Measurements from ENCODE around the gene CD47. TPM values are rescaled to one million over a fixed set of nuclear protein-coding genes. Genes with fewer than 3 reads are reported as not detected.

Gene CD47
- polyA plus RNA-seq, 1 of the 3 experiments (the other 2 are of a cell fraction), result 19.6 TPM

GRCh38 chr3:108127301-108127988 lies 36.6 kb upstream of the CD47 start:
- CTCF ChIA-PET, result no interaction called here
- no peak overlapping the region for H3K9ac ChIP-seq
- no peaks in the 10 kb centered on the region for H3K9me2 ChIP-seq
- no peaks in the 10 kb centered on the region for H3K27me3 ChIP-seq (ENCODE audit: insufficient read depth)
- H4K20me1 ChIP-seq (ENCODE audit: insufficient read depth), result no peaks in the 10 kb centered on the region
- 86% methylated on average over 9 of the region's 9 CpGs for WGBS (ENCODE audit: low lambda C conversion rate)
- TF ChIP-seq, protein P1, sequence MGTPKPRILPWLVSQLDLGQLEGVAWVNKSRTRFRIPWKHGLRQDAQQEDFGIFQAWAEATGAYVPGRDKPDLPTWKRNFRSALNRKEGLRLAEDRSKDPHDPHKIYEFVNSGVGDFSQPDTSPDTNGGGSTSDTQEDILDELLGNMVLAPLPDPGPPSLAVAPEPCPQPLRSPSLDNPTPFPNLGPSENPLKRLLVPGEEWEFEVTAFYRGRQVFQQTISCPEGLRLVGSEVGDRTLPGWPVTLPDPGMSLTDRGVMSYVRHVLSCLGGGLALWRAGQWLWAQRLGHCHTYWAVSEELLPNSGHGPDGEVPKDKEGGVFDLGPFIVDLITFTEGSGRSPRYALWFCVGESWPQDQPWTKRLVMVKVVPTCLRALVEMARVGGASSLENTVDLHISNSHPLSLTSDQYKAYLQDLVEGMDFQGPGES (IDR thresholded peaks at IDR 0.05; ENCODE audit: low read depth, low read length), result no peak
- no peak for TF ChIP-seq RXRA (IDR thresholded peaks at IDR 0.05; ENCODE audit: borderline replicate concordance, low read depth)
- TF ChIP-seq, protein P2, sequence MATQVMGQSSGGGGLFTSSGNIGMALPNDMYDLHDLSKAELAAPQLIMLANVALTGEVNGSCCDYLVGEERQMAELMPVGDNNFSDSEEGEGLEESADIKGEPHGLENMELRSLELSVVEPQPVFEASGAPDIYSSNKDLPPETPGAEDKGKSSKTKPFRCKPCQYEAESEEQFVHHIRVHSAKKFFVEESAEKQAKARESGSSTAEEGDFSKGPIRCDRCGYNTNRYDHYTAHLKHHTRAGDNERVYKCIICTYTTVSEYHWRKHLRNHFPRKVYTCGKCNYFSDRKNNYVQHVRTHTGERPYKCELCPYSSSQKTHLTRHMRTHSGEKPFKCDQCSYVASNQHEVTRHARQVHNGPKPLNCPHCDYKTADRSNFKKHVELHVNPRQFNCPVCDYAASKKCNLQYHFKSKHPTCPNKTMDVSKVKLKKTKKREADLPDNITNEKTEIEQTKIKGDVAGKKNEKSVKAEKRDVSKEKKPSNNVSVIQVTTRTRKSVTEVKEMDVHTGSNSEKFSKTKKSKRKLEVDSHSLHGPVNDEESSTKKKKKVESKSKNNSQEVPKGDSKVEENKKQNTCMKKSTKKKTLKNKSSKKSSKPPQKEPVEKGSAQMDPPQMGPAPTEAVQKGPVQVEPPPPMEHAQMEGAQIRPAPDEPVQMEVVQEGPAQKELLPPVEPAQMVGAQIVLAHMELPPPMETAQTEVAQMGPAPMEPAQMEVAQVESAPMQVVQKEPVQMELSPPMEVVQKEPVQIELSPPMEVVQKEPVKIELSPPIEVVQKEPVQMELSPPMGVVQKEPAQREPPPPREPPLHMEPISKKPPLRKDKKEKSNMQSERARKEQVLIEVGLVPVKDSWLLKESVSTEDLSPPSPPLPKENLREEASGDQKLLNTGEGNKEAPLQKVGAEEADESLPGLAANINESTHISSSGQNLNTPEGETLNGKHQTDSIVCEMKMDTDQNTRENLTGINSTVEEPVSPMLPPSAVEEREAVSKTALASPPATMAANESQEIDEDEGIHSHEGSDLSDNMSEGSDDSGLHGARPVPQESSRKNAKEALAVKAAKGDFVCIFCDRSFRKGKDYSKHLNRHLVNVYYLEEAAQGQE (IDR thresholded peaks at IDR 0.05; ENCODE audit: low read depth, low read length), result no peak
- no peak for TF ChIP-seq FOXM1 (IDR thresholded peaks at IDR 0.05; ENCODE audit: low read depth)
- TF ChIP-seq JUND (IDR thresholded peaks at IDR 0.05), result no peak
- TF ChIP-seq, protein P3, sequence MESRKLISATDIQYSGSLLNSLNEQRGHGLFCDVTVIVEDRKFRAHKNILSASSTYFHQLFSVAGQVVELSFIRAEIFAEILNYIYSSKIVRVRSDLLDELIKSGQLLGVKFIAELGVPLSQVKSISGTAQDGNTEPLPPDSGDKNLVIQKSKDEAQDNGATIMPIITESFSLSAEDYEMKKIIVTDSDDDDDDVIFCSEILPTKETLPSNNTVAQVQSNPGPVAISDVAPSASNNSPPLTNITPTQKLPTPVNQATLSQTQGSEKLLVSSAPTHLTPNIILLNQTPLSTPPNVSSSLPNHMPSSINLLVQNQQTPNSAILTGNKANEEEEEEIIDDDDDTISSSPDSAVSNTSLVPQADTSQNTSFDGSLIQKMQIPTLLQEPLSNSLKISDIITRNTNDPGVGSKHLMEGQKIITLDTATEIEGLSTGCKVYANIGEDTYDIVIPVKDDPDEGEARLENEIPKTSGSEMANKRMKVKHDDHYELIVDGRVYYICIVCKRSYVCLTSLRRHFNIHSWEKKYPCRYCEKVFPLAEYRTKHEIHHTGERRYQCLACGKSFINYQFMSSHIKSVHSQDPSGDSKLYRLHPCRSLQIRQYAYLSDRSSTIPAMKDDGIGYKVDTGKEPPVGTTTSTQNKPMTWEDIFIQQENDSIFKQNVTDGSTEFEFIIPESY (IDR thresholded peaks at IDR 0.05; ENCODE audit: borderline replicate concordance, low read depth), result no peak
- no peak for TF ChIP-seq FOSL2 (IDR thresholded peaks at IDR 0.05; ENCODE audit: borderline replicate concordance, low read depth)
- no peak for TF ChIP-seq PBX3 (IDR thresholded peaks at IDR 0.05)
- TF ChIP-seq EZH2phosphoT487 (IDR thresholded peaks at IDR 0.05; ENCODE audit: borderline replicate concordance, low read depth), result no peak
- no peak for TF ChIP-seq TAF1 (IDR thresholded peaks at IDR 0.05; ENCODE audit: borderline replicate concordance, low read depth, low read length)
- TF ChIP-seq GATA2 (CRISPR knock-in tag; IDR thresholded peaks at IDR 0.05), result no peak
- no peak for TF ChIP-seq ELF1 (IDR thresholded peaks at IDR 0.05)
- no peak for TF ChIP-seq NFIC (IDR thresholded peaks at IDR 0.05; ENCODE audit: borderline replicate concordance)
- TF ChIP-seq RCOR1 (IDR thresholded peaks at IDR 0.05; ENCODE audit: low read length), result no peak
- no peak for TF ChIP-seq TEAD4 (IDR thresholded peaks at IDR 0.05; ENCODE audit: borderline replicate concordance, insufficient read depth)
- TF ChIP-seq USF1 (IDR thresholded peaks at IDR 0.05; ENCODE audit: borderline replicate concordance, low read depth), result no peak
- no peak for TF ChIP-seq SIN3A (IDR thresholded peaks at IDR 0.05; ENCODE audit: borderline replicate concordance, low read depth, low read length)
- TF ChIP-seq FOXJ3 (CRISPR knock-in tag; IDR thresholded peaks at IDR 0.05), result no peak
- no peak for TF ChIP-seq MXI1 (IDR thresholded peaks at IDR 0.05; ENCODE audit: low read depth, low read length)
- peaks cover 4 to 22% of the 10 kb centered on the region in 2 experiments; a peak in 3 of 4 replicates for H3K4me1 ChIP-seq (ENCODE audit: control insufficient read depth in 1 of 2, insufficient read depth in 2 of 2, low read depth in 1 of 2, low read length in 1 of 2)
- H3K4me3 ChIP-seq (ENCODE audit: low read depth in 2 of 2, low read length in 1 of 2), result no peak overlapping the region
- no peaks in the 10 kb centered on the region for H3K36me3 ChIP-seq (replicated peaks in 1 of 2; ENCODE audit: control insufficient read depth in 1 of 2, insufficient read depth in 2 of 2, low read length in 1 of 2)
- no peaks in the 10 kb centered on the region for H3K79me2 ChIP-seq (ENCODE audit: insufficient read depth)
- POLR2A ChIA-PET, result no interaction called here
- no peak overlapping the region for H2AFZ ChIP-seq (ENCODE audit: low read depth)
- no peak overlapping the region for H3K27ac ChIP-seq (ENCODE audit: low read depth in 2 of 2, low read length in 1 of 2)
- no peak for DNase-seq
- H3F3A ChIP-seq (replicated peaks; ENCODE audit: insufficient read depth), result peaks cover 11% of the 10 kb centered on the region
- H3K9me3 ChIP-seq, result no peaks in the 10 kb centered on the region
- H3K4me2 ChIP-seq, result no peak overlapping the region

All from SK-N-SH (cell line).